Astrocyte of the hippocampus (primary cell): Measurements from ENCODE around the gene ELMO1.

Source experiments
- DNase-seq: peaks from one replicate; pipeline ENCODE4 v3.0.0; 2011; ENCODE audit warnings: low read depth, low spot score

ELMO1 gene

DNA sequence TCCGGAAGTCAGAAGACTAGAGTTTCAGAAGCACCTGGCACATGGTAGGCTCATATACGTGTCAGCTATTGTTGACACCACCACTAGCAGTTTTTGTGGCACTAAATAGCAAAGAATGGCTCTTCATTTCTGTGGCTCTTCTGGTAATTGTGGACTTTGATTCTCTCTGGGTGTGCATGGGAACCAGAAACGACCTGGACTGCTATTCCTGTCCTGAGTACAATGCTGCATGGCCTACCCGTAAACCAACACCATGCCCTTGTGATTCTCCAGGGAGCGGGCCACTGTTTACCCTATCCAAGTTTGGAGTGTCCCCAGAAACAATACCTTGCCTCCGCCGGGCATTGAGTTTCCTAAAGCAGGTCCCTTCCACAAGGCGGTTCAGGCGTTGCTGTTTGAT, 561.4 kb downstream of the ELMO1 start:
- no peak for DNase-seq

DNA sequence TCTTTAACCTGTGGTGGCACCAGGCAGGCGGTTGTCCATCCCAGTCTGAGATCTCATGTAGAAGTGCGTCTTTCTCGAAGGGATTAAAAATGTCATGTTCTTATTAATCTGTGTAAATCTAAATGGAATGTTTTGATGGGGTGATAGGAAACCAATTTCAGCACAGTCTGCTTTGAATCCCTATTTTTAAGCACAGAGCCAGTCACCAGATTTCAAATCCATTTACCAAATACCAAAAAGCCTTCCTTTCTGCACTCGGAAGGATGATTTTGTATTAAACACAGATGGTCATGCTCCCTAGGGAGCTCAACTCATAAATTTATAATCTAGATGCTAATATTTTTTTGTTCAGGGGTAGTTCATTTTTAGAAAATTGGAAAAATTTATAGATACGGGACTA, 563.8 kb downstream of the ELMO1 start:
- no peak for DNase-seq

DNA sequence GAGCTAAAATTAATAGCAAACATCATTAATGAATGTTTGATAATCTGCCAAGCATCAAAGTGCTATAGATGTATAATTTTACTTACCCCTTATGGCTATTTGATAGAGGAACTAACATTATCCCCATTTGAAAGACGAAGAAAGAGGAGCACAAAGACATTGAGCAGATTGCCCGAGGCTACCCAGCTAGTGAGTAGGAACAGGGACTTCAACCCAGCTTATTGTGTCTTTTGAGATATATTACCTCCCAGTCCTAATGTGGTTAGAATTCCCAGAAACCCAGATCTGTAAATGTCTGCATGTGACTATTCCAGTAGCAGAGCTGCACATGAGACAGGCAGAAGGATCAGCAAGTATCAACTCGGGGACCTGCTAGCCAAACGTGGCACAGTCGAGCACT, 564.3 kb downstream of the ELMO1 start:
- DNase-seq: no peak

DNA sequence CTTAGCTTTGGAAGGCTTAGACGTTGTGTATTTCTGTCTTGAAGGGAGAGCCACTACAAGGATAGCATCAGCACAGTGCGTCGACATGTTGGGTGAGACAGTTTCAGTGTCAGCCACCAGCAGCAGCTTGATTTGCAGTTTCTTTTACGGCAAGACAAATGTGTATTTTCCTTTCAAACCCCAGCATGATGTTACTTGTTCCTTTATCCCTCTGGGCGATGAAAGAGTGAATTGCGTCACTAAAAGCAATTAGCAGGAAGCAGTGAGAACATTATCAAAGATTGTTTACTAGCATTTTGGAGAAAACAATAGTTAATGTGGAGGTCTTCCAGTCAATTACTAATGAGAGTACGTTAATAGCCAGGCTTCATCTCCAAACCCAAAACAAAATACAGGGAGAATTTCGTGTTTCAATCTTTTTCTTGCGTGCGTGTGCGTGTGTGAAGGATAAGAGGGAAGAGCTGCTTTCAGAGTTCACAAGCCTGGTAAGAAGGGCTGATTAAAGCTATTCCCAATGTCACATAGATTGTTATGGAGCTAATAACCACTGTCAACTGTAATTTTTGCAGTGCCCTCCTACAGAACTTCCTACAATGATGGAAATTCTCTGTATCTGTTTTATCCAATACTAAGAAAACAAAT, 567.3 kb downstream of the ELMO1 start:
- DNase-seq: no peak

DNA sequence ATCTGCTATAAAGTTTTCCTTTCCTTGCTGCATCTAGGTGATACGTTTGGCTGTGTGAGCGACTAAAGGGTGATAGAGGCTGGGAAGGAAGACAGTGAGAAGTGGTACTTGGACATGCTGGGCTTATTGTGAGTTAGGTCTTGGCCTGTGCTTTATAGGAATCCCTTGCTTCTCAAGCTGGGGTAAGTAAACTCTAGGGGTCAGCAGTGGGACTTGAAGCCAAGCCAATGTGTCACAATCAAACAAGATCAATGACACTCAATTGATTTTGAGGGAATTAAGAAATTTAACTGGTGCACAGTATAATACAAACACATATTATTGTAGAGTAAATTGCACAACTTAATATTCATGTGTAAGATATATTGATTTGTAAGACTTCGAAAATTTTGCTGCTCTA, 568.6 kb downstream of the ELMO1 start:
- no peak for DNase-seq

DNA sequence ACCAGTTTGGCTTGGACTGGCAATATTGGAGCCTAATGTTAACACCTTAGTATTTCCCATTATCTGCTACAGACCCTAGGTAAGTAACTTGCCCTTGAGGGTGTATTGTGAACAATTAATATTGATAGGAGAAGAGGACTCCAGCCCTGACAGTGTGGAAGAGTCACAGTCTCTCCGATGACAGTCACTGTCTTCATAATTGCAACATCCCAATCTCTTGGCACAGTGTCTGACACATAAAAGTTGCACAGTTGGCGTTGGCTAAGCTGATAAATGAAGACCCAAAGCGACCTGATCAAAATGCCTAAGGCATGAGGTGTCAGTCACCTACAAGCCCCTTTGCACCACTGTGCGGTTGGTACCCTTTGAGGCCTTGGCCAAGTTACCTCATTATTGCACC, 569.6 kb downstream of the ELMO1 start:
- no peak for DNase-seq

DNA sequence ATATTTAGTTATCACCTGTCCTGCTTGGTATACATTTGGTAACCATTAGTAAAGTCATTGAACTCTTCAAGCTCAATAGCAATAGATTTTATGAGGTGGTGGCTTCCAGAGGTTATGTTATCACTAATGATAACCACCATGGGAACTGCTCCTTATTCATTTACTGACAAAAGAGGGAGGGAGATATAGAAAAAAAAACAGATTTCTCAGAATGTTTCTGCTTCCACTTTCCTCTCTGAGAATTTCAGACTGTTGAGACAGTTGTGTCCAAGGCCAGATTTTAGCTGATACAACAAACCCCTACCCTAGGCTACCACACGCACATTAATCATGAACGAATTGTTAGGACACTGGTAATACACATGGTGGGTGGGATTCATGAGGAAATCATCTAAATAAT, 570.4 kb downstream of the ELMO1 start:
- no peak for DNase-seq

DNA sequence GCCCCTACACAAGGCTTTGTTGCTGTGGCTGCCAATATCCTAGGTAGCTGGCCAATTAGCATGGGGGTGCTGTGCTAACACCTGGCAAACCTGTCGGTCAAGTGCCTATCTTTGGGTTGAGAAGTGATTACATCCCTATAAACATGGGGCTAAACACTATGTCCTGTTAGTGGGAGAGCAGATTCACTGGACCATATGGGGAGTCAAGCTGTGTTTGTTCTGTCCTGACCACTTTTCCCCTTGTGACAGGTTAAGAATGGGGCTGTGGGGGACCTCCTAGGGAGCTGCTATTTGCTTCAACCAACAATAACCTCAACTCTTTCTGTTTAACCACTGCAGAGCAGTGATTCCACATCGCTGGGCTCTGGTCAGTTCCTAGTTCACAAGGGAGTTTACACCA, 572.9 kb downstream of the ELMO1 start:
- DNase-seq: peak; percentile 78

DNA sequence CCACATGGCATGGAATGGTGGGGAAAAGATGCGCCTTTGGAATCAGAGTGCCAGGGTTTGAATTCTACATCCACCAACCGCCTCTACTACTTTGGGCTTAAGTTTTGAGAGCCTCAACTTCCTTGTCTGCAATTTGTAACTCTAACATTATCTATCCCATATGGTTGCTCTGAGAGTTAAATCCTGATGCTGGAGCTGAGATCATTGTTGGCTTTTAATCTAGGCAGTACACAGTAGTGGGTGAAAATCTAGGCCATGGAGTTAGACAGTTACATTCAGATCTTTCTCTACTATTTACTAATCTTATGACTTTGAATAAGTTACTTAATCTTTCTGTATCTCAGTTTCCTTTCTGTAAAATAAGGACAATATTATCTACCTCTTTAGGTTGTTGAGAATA, 574.6 kb downstream of the ELMO1 start:
- DNase-seq: no peak

DNA sequence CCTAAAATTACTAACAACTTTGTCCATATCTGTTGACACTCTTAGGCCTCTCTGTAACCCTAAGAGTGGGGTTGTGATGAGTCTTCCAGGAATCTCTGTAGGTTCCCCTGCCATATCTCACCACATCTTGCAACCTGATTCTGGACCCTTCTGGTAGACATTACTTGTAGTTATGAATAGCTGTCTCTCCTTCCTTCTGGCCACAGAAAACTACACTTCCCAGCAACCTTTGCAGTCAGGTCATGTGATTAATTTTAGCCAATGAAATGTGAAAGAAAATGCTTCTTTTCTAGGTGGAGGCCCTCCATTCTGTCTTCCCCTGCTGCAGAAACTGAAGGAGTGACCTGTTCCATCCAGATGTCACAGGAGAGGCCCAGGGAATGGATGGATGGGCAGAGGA, 576.8 kb downstream of the ELMO1 start:
- no peak for DNase-seq

DNA sequence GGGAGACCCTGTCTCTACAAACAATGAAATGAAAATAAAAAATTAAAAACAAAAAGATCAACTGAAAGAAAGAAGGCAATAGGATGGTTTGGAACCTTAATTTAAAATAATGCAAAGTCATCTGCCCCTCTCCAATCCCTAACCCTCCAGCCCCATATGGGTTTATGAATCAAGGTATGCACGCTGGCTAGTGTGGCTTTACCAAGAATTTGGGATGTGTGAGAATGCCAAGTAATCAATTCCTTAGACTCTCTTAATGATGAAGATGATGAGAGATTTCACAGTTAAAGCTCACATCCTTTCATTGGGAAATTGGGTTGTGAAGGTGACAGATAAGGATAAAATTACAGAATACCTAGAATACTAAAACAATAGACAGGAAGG, 577.3 kb downstream of the ELMO1 start:
- no peak for DNase-seq

DNA sequence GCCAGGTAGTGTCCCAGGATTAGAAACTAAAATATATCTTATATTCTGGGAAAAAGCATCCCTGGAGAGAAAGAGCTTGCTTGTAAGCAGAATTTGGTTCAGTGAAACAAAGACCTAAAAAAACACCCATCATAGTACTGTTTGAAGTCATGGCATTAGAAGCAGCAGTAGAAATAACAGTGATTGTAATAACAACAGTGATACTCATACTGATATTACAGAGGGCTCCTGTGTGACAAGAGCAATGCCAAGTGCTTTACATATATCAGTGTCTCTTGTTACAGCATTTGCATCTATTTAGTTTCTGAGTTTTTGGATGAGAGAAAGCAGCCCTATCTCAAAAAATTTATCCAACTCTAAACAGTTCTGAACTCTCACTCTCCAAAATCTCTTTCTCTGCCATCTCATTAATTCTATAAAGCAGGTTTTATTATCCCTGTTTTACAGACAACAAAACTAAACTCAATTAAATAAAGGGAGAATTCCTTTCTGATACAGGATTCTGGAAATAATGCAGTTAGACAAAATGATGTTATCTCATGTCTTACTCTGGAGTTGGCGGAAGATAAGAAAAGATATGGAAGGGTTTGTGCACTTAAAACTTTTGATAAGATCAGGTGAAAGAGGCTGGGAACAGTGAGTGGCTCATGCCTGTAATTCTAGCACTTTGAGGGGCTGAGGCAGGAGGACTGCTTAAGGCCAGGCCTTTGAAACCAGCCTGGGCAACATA, 577.9 kb downstream of the ELMO1 start:
- no peak for DNase-seq

DNA sequence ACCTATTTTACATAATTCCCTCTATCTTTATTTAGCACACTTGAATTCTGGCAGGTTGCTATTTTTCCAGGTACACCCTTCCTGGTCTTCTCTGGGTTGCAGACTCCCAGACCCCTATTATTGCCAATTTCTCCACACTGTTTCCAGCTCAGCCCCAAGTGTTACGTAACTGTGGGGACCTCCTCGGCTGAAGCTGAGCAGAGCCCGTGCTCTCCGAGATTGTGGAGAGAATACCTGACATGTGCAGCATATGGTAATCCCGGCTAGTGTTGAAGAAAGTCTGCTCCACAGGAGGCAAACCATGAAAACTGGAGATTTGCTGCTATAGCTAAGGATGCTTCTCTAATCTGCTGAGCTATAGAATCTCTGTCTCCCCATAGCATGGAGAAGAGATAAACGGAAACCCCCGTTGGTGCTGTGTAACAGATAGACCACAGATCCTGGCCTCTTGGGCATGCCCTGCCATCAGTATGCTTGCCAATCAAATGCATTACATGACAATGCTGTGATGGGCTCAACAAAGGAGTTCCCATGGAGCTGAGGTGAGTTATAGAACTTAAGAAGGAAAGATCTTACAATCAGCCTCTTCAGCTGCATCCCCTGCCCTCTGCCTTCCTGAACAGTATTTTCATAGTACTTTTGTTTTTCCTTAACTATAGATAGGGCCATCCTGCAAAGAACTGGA, 579.8 kb downstream of the ELMO1 start:
- DNase-seq: no peak

DNA sequence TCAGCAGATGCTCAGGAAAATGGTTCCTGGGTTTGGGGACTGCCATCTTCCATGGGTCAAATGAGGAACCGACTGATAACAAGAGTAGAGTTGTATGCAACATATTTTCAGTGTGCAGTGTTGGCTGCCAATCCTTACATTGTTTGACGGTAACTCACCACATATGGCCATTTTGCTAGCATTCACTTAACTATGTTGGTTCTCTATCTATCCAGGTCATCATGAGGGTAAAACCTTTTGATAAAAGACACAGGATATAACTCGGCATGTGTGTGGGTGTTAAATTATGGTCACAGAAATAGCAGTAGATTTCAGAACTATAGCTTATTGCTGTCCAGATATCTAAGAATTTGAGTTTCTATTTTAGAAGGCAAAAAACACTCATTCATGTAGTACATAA, 583.6 kb downstream of the ELMO1 start:
- no peak for DNase-seq

DNA sequence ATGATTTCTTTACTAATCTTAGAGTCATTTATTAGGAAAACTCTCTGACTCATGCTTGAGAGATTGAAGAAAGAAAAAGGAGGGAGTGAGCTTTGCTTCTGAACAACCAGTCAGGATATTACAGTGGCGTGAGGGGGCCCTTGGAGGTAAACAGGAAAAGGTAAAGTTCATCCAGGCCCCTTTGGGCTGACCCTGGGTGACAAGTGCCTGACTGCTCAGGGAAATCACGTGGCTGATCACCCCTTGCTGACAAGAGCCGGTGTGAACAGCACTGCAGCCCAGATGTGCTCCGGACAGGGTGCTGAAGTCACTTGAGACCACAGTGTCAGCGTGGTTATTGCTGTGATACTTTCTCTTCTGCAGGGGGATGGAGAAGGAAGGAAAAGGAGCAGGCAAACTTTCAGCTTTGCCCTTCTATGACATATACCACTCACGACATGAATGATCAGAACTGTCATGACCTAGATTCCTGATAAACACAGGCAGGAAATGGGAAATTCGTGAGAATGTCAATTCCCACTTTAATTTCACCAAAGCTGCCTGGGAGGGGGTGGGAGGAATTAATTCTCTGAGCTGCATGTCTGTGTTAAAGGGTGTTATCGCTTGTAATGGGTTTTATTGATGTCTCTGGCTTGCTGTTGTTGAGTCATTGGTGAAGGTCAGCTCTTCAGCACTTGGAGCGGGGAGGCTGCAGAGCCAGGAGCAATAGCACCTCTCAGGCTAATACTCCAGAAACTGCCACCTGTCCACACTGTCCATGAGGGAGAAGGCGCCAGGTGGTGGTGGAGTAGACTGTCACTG, 584.6 kb downstream of the ELMO1 start:
- no peak for DNase-seq

DNA sequence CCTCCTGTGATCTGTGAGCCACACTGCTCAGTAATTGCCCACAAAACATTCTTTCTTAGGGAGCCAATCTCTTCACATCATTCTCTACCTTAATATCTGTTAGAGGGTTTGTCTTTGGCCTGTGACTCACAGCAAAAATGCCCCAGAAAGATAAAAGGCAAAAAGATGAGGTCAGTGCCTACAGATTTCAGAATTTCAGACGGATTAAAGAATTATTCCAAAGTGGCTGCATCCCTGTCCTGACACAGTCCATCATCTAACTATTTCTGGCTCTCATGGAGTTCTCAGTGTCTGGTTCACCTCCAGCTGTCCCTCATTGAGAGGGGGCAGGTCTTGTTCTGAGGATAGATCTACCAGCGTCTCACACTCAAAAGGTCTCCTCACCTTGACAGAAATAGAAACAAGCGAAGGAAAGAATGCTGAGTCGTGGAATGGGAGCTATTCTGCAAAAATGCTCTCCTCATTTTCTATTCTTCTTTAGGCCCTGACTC, 585.8 kb downstream of the ELMO1 start:
- DNase-seq: peak; percentile 53

DNA sequence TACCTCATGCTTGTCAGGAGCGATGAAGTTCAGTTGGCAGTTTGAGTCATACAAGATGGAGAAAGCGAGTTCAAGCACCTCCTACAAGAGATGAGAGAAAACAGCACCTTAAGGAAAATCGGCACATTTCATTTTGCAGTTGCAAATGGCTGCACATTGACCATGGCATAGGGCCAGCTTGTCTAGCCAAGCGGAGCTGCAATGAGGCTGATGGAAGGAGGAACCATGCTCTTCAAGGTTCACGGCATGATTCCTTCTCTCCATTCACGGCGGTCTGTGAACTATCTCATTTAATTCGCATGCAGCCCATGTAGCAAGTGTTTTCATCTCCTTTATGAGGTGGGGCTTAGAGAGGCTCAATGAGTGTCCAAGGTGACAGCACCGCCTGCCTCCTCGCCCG, 587.0 kb downstream of the ELMO1 start:
- DNase-seq: no peak

DNA sequence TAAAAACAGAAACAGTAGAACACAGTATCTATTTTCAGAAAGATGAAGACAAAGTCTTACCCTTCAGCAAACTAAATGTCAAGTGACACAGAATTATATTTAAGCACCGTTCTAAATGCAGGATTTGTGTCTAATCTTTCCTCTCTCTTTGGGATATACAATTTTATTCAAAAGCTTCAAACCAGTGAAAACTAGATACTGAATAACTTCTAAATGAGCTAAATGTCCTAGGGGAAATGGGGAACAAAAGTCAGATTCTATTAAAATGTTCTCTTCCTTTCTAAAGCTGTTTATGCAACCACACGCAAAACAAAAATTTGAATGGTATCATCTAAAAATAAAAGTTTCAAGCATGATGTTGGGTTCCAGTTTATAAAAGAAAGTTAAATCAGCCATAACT, 588.0 kb downstream of the ELMO1 start:
- no peak for DNase-seq

DNA sequence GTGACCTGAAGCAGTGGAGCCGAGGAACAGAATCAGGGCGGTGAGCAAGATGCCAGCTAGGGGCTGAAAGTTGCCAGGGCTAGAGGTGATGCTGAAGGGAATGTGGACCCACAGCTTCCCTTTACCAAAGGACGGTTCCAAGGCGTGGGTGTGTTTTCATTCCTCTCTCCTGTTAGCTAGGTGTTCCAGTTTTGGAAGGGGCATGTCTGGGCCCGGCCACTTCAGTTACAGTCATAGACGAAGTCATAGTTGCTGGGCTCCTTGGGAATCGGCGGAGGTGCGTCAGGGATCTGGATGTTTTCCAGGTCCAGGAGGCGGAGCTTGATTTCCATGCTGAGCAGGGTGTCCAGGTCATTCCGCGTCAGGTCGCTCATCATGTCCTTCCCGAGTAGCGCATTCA, 593.3 kb downstream of the ELMO1 start:
- no peak for DNase-seq

DNA sequence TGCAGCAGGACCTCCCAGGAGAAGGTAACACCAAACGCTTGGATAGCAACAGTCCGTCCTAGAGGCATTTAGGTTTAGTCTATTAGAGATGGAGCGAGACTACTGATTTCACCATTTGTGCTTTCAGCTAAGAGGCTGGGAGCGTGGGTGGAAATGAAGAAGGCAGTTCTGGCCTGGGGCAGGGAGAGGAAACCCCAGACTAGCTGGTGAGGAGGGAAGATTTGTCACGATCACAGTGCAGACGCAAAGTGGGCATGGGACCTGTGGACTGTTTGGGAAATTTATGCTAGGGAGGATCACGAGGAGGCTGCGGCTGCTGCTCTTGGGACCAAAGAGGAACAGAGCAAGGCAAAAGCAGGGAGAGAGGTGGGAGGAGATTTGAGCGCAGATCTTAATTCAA, 594.0 kb downstream of the ELMO1 start:
- no peak for DNase-seq

DNA sequence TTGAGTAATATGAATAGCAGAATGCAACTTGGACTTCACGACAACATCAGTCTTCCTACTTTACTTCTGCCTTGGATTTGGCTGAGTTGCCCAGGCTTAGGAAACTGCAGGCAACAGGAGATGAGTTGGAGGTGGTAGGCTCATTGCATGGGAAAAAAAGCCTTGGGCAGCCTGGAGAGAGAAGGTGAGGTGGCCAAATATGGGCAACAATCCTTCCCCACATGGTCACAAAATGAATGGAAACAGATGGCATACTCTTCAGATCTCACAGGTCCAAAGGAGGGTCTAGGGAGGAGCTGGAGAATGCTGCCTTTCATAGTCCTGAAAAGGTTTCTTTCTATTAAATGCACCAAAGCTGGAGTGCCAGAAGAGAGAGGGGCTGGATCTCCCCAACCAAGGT, 595.7 kb downstream of the ELMO1 start:
- DNase-seq: no peak

DNA sequence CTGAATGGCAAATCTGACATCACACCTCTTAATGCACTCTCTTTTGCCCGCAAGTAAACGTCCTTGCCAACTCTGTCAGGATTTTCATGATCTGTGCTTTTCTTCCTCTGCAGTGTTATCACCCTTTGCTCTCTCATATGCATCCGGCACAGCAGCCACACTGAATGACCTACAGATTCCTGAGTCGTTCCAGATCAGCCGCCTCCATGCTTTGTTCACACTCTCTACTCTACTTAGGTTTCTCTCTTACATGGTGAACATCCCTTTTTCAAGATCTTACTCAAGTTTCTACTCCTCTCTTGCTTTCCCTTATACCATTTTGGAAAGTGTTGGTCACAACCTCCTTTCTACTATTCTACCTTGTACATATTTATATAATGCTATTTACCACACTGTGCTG, 596.6 kb downstream of the ELMO1 start:
- DNase-seq: no peak
